Stimulated activated CD4-positive, alpha-beta T cell treated with anti-CD3 and anti-CD28 coated beads, Interleukin-12 subunit alpha, Interleukin-12 subunit beta, amount 100 ng/mL, for 4 hours (primary cell): ENCODE results near the gene FBXL2.
"Not testable (repeated sequence)": the region's sequence is repeated elsewhere in the genome, so short reads cannot be mapped to it uniquely, and the experiment has no call there.

Experiments used
- DNase-seq: peaks from one replicate; pipeline ENCODE4 v3.0.0-alpha.2; 2020

The FBXL2 gene

DNA sequence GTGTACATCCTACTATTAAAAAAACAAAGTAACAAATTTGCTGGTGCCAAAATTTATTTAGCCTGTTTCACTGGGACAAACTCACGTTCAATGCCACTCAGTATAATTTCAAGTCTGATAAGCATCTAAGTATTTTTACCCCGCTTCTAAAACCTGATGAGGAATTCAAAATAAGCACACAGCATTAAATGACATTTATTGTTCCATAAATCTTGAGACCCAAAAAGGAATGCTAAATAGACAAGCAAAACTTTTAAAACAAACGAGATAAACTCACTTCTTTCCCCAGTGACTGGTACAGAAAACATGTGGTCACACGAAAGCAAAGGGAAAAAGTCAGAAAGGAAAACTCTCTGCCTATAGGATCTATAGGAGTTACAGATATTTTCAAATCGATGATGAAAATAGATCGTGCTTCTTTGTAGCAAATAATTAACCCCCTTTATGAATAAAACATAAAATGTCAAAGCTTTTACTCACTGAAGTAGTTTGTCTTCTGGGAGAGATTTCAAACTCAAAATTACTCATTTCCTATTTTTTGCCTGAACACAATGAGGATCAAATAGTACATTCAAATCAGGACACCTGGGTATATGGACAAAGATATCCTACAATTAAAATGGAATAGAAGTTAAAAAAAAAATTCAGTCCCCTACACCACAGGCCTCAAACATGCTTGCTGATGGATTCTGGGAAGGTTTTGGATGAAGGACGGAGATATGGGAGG lies 111.3 kb downstream of the FBXL2 start:
- DNase-seq = no peak

DNA sequence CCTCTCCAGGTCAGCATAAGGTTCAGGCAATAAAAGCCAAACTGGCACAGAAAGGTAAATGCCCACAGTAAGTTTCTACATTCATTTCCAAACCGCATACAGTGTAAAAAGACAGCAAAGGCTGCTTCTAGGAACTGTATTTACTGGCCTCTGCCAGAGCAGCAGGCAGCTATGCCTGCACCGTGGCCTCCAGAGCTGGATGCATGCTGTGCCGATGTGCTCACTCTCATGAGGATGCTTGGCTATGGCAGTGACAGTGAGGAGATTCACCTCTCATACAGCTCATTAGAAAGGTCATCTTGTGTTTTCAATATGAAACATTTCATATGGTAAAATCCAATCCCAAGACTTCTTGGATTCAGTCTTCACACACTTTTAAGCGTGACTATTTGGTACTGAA lies 112.7 kb downstream of the FBXL2 start:
- no peak for DNase-seq

DNA sequence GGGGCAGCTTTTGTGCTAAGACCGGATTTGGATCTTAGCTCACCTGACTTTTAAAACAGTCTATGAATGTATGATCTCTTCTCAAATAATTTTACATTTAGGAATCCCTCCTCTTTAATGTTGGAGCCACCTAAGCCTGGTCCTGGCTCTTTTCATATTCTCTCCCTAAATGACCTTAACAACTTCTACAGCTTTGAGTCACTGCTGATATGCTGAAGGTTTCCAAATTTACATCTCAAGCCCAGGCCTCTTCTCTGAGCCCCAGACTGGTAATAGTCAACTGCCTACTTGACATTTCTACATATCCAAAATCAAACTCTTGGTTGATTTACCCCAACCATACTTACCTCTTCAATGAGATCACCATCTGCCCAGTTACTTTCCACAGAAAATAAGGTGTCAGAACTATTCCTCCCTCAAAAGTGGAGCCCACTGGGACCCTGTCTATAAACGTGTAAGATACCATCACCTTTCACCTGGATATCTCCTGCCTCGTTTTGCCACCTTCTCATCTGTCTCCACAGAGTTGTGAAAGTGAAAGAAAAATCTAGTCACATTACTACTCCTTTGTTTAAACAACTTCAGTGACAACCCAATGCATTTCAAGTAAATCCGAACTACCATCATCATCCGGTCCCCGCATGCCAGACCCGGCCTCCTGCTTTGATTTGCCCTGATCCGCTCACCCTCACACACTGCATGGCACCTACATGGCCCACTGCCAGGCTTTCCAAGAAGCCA lies 114.2 kb downstream of the FBXL2 start:
- DNase-seq = no peak

DNA sequence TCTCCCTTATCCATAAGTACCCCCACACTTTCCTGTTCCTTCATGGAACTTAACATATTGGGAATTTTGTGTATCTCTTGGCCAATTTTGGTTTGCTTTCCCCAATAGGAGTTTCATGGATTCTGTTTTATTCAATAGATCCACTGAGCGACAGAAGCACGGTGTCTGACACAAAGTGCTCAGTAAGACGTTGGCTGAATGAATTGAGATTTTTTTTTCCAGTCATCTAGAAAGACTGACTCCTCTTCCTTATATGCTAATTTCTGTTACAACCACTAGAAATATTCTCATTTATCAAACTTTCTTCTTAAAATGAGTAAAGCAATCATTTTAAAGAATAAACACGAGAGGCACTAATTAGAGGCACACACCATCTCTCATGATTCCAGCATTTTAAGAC lies 114.9 kb downstream of the FBXL2 start:
- no peak for DNase-seq

DNA sequence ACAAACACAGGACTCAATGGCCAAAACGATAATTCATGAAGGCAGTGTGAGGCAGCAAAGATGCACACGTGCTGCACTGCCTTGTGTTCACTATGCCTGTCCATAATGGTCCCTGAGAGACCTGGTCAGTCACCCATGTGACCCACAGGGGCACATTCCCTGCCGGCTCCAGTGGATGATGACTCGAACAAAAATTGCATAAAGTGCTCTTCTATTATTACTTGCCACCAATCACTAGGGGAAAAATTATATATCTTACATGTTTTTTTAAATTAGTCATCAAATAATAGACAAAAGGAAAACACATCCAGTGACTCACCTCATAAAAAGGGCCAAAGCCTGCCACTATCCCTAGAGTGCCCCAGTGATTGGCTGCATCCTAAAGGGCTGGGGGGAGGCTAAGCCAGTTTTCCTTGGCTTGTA lies 115.5 kb downstream of the FBXL2 start:
- no peak for DNase-seq

DNA sequence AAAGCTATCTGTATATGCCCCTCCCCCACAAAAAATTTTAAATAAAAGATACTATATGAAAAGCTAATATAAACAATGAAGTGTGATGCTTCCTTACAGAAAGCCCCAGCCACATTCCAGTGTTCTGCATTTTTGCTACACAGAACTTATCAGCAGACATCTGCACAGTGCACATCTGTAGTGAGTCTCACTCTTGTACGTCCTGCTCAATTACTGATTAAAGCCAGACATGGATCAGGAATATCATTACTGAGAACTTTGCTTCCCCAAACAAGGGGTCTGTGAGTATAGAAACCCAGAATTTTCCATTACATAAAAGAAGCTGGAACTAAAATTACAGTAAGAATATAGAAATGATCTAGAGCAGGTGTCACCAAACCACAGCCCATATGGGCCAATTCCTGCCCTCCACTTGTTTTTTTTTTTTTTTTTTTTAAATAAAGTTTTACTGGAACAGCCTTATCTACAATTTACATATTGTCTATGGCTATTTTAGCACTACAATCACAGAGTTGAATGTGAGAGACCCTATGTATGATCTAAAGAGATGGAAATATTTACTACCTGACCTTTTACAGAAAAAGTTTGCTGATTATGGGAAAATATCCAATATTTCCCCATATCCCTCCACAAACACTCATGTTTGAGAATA lies 117.3 kb downstream of the FBXL2 start:
- no peak for DNase-seq

DNA sequence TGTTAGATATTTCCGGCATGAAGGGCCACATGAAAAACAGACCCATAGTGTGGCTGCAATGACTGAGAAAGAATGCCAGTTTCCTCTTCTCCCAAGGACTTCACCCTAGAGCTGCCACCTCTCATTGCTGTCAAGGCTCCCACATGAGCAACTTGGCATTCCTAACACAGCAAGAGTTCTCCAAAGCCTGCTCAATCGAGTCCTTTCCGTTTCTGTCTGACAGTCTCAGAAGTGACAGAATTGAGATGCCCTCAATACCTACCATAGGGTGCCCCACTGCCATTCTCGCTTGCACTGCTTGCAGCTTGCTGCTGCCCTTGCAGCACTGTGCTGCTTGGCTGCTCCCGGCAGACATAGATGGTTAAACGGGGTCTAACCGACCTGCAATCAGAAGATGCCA lies 118.7 kb downstream of the FBXL2 start:
- no peak for DNase-seq

DNA sequence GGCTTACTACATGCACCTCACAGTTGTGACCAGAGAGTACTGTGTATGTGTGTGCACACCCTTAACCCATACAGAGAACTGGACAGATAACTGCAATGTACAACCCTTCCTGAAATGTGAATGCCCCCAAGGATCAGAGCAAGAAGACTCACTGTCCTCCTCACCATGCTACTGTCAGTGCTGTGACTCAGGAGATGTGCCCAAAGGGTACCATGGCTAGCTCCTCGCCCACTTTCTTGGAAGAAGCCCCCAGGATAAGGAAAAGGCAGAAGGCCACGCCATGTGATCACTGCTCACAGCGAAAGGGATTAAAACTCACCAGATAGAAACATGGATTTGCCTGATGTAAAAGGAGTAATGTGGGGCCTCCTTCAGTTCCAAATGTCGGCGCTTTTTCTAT lies 121.2 kb downstream of the FBXL2 start:
- no peak for DNase-seq

DNA sequence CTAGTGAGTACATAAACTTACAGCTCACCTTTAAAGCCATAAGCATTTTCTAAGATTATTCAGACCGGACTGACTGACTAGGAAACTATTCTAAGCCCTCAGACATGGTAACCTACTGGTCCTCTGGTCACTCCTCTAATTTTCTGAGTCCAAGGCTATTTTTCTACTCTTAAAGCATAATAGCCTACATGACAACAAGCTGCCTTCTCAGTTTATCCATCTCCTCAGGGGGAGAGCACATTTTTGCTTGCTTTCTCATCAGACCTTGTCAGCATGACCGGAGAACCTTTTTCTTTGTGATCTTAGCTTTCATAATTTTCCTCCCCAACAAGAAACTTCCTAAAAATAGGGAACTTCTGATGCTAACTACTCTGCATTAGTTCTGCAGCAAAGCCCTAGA lies 124.5 kb downstream of the FBXL2 start:
- no peak for DNase-seq

DNA sequence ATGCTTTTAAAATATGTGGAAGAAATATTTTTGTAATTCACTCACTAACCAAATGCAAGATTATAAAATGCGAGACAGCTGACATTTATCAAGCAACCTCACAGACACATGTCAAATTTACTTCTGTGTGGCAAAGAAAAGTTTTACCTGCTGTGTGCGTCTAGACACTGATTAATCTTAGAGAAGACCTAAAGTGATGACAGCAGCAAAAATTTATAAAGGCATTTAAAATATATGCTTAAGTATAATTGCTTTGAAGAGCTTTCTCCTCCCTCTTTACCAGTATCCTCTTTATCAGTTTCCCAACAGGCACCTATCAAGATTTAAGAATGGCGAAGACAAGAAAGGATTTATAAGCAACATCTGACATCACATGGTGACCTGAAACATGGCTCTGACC lies 125.7 kb downstream of the FBXL2 start:
- DNase-seq = no peak

DNA sequence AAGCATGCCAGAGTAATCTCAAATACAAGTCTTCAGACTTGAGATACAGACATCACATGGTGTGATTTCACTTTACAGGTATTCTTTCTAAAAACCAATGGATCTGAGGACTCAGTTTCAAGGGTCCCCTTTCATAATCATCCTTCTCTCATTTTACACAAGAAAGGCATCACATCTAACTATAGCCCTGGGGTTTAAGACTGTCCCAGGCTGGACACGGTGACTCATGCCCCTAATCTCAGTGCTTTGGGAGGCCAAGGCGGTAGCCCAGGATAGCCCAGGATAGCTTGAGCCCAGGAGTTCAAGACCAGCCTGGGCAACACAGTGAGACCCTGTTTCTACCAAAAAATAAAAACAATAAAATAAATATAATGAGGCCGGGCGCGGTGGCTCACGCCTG lies 126.5 kb downstream of the FBXL2 start:
- DNase-seq = no peak

DNA sequence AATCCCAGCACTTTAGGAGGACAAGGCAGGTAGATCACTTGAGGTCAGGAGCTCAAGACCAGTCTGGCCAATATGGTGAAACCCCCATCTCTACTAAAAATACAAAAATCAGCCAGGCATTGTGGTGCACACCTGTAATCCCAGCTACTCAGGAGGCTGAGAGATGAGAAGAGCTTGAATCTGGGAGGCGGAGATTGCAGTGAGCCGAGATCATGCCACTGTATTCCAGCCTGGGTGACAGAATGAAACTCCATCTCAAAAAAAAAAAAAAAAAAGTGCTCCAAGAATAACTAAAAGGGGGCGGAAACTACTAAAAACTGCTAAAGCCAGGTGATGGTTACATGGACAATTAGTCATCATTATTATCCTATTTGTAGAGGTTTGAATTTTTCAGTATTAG lies 133.6 kb downstream of the FBXL2 start:
- not testable (repeated sequence) for DNase-seq

DNA sequence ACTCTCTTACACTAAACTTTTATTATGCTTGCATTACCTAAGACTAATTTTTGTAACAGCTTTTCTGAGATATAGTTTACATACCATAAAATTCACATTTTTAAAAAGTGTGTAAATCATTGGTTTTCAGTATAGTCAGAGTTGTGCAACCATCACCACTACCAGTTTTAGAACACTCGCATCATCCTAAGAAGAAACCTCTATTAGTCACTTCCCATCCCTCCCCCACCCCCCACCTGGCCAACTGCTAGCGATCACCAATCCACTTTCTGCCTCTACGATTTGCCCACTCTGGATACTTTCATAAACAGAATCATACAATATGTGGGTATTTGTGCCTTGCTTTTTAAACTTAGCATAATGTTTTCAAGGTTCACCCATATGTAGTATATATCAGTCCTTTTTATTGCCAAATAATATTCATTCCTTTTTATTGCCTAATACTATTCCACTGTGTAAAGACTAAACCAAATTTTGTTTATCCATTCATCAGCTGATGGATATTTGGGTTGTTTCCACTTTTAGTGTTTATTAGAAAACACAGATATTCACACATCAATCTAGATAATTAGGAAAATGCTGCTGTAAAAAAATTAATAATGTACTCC lies 139.9 kb downstream of the FBXL2 start:
- DNase-seq = no peak

DNA sequence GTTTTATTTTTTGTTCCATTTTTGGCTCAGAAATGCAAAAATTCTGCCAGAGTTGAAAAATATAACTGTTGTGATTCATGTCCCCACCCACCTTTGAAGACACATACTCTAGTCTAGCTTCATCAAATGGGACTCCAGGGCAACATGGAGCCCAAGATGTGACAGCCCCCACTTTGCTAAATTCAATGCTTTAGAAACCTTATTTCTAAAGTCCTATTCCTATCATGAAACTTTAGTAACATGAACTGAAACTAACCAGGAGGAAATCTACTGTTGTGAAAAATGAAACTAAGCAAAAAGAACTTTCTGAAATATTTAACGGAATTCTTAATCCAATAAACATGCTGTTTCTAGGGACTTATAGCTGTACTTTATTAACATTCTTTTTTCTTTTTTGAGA lies 142.7 kb downstream of the FBXL2 start:
- no peak for DNase-seq

DNA sequence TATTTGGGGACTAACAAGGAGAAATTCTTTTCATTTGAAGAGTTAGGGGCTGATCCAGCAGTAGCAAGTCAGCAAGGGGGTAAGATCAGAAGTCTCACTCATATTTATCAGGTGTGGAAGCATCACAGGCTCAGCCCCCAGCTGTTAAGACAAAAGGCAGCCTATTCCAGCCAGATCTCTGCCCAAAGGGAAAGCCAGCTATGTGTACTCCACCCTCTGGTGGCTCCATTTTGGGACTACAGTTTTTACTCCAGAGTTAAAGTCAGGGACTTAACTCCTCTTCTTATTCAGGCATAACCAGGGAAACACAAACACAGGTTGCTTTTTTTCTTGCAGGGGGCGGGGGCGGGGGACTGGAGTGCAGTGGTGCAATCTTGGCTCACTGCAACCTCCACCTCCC lies 143.7 kb downstream of the FBXL2 start:
- DNase-seq = no peak

DNA sequence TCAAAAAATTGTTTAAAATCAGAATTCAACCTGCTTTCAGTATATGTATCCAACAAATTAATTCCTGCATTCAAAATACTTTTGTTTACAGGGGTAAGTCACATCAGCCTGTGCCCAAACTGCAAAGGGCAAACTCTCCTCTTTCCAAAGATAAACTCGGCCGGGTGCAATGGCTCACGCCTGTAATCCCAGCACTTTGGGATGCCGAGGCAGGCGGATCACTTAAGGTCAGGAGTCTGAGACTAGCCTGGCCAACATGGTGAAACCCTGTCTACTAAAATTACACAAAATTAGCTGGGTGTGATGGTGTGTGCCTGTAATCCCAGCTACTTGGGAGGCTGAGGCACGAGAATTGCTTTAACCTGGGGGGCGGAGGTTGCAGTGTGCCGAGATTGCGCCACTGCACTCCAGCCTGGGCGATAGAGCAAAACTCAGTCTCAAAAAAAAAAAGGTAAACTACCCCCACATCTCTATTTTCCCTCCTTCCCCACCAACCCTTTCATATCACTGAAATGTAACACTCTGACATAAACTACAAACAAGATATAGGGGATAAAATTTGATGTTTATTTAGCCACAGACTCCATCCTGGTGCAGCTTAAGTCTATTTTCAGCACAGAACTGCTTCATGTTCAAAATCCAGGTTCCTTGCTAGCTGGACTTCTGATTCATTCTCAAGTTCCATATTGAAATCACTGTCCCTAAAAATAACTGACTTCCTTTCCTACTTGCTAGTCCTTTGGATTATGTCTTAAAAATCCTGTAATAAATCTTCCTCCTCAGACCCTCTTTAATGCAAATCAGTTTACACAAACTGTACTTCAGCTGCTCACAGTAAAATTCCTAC lies 147.6 kb downstream of the FBXL2 start:
- no peak for DNase-seq

DNA sequence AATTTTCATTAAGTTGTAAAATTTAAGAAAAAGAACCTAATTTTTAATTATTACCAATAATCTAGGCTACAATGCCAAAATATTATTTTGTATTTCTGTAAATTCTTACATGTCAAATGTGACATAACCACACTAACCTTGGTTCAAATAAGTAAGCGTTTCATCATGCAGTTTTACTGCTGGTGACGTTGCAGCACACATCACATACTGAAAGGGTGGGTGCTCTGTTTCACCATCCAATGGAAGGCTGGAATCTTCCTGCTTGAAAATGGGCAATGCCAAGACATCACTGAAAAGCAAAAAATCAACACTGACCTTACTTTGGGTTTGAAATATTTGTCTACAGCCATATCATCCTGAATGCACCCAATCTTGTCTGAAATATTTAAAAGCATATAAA lies 148.2 kb downstream of the FBXL2 start:
- no peak for DNase-seq

DNA sequence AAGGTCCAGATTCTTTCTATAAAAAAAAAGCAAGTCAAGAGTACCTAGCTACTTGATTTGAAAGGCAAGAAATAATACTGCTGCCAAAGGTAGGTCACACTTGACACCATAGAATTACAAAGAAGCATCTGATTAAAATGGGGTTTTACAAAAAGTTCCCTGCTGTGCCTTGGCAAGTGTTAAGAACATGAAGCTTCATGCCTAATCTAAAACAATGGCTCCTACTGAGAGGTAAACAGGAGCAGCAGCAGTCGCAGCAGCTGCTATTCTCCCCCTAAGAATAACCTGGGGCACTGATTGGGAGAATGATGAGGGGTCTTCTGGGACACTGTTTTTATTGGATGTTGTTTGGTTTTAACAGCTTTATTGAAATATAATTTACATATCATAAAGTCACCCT lies 148.8 kb downstream of the FBXL2 start:
- no peak for DNase-seq

DNA sequence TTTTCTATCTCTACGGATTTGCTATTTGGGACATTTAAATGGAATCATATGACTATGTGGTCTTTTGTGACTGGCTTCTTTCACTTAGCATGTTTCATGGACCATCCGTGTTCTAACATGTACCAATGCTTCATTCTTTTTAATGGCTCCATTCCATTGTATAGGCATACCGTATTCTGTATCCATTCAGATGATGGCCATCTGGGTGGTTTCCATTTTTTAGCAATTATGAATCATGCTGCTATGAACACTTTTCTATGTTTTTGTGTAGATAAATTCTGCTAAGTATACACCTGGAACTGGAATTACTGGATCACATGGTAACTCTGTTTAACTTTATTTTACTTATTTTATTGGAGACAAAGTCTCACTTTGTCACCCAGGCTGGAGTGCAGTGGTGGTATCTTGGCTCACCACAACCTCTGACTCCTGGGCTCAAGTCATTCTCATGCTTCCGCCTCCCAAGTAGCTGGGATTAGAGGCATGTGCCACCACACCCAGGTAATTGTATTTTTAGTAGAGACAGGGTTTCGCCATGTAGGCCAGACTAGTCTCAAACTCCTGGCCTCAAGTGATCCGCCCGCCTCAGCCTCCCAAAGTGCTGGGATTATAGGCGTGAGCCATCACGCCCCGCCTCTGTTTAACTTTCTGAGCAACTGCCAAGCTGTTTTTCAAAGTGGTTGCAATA lies 149.5 kb downstream of the FBXL2 start:
- no peak for DNase-seq

DNA sequence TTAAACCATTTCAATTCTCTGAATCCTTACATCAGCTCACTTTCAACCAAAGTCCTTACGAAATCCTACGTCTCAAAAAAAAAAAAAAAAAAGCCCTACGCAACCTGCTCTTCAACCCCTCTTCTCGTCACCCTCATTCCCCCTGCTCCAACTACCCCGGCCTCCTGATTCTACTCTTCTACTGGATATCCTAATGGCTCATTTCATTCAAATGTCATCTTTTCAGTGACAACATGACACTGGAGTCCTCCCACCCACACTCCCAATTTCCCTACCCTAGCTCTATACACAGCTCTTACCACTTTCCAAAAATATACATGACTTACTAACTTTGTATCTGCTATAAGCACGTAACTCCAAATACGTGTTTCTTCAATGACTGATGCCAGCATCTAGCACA lies 151.5 kb downstream of the FBXL2 start:
- no peak for DNase-seq

DNA sequence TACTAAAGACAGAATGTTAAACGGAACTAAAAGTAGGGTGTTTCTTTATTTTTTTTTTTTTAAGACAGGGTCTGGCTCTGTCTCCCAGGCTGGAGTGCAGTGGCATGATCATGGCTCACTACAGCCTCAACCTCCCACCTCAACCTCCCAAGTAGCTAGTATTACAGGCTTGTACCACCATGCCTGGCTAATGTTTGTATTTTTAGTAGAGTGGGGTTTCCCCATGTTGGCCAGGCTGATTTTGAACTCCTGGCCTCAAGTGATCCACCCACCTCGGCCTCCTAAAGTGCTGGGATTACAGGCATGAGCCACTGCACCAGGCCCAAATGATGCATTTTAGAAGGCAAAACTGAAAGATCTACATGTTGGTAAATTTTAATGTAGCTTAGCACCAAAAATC lies 152.1 kb downstream of the FBXL2 start:
- DNase-seq = not testable (repeated sequence)

DNA sequence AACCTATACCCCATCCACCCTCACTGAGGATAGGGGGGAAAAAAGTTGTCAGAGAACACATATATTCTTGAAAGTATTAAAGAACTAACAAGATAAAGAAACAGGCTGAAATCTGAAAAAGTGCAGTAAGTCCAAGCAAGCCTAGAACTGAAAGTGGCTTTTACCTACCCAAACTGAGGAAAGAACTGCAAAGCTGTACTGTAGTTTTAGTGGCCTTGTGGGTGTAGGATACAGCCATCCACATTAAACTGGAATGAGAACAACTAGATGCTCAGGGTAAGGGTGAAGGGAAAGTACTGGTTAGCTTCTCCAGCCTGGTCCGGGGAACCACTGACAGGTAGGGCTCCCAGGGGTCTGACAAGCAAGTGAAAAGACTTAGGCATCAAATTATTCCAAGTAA lies 152.8 kb downstream of the FBXL2 start:
- no peak for DNase-seq
